NT2/D1 (cell line): Measurements from ENCODE around the gene RASSF7.

Experiments
- SUZ12 ChIP-seq: IDR thresholded peaks from 2 replicates; pipeline ENCODE4 v1.6.1; 2011; ENCODE audit not compliant: insufficient read length, insufficient read depth; ENCODE audit errors: extremely low read depth
- ZNF274 ChIP-seq: IDR thresholded peaks from 2 replicates; pipeline ENCODE4 v1.6.1; 2011; ENCODE audit warnings: mild to moderate bottlenecking, low read depth, low read length

- TF ChIP-seq SUZ12: no peak
- TF ChIP-seq ZNF274: no peak
Observed at GRCh38 chr11:607971-608659, 47.3 kb downstream of the RASSF7 start.
